A549 (cell line): Measurements from ENCODE around the gene HSD17B13. TPM values are rescaled to one million over a fixed set of nuclear protein-coding genes. Genes with fewer than 3 reads are reported as not detected.

Experiments
- ATAC-seq, 2 experiments: fragments of 200-7000 bp in 1 of 2; fragments of >200 bp in 1 of 2; cut with Nextera tagmentation in 1 of 2; cut with Tn5 transposase in 1 of 2; 3 replicates each; pipeline versions ENCODE4 v1.8.0 to v1.9.1; 2018 to 2020; ENCODE audit warnings: mild to moderate bottlenecking in 1 of 2, moderate library complexity in 1 of 2
- CTCF ChIA-PET: fragments of 300-600 bp; sonication (Branson Sonifier 250); formaldehyde crosslinking; extraction: SDS; loops from one replicate; lab custom pipeline; 2021; ENCODE audit warnings: antibody characterized with exemption, inconsistent platforms; lab: Yijun Ruan, JAX
- POLR2A ChIA-PET: fragments of 350-600 bp; formaldehyde crosslinking; extraction: SDS; loops from one replicate; lab custom pipeline; 2021; ENCODE audit warnings: antibody characterized with exemption, inconsistent platforms; lab: Yijun Ruan, JAX
- DNase-seq, 2 experiments: peaks; one replicate each; pipeline versions ENCODE4 v3.0.0 to v3.0.0-alpha.2; 2011 to 2016; ENCODE audit warnings: low read depth in 1 of 2, low spot score in 1 of 2
- FAIRE-seq: peaks from 2 replicates; lab custom pipeline; 2011; peaks lifted over from hg19 to GRCh38; lab: Jason Lieb, UNC
- H3K27ac ChIP-seq, 2 experiments: fragments of >200 bp; sonication (Bioruptor Twin); formaldehyde crosslinking; 3 replicates each; pipeline ENCODE4 v1.5.1; 2016 to 2017
- H3K4me1 ChIP-seq: fragments of >200 bp; sonication (Bioruptor Twin); formaldehyde crosslinking; 3 replicates; pipeline ENCODE4 v1.6.1; 2016
- H3K4me2 ChIP-seq: fragments of >200 bp; sonication (Bioruptor Twin); formaldehyde crosslinking; 3 replicates; pipeline ENCODE4 v1.6.1; 2016
- H3K4me3 ChIP-seq: fragments of >200 bp; sonication (Bioruptor Twin); formaldehyde crosslinking; 3 replicates; pipeline ENCODE4 v1.5.1; 2016
- H3K9me3 ChIP-seq: fragments of >200 bp; sonication (Bioruptor Twin); formaldehyde crosslinking; 3 replicates; pipeline ENCODE4 v1.6.1; 2016
- BCL3 ChIP-seq: fragments of >200 bp; sonication (Bioruptor Twin); formaldehyde crosslinking; IDR thresholded peaks from 3 replicates; pipeline ENCODE4 v1.6.1; 2016
- CBX8 ChIP-seq: fragments of 200-600 bp; sonication (generic); IDR thresholded peaks from 2 replicates; pipeline ENCODE4 v1.6.1; 2016
- CEBPB ChIP-seq, 2 experiments: fragments of >200 bp in 1 of 2; sonication (Bioruptor Twin) in 1 of 2; formaldehyde crosslinking in 1 of 2; IDR thresholded peaks; 2 replicates each; pipeline ENCODE4 v1.6.1; 2012 to 2016
- E2F6 ChIP-seq: IDR thresholded peaks from 2 replicates; pipeline ENCODE4 v1.6.1; 2012; ENCODE audit warnings: low read depth, borderline replicate concordance
- EHMT2 ChIP-seq: fragments of 200-600 bp; sonication (generic); IDR thresholded peaks from 2 replicates; pipeline ENCODE4 v1.6.1; 2016; ENCODE audit warnings: antibody characterized with exemption, low read depth, mild to moderate bottlenecking, moderate library complexity
- ESRRA ChIP-seq: fragments of 150-350 bp; IDR thresholded peaks from 2 replicates; pipeline ENCODE4 v1.6.1; 2014; ENCODE audit warnings: mild to moderate bottlenecking, low read length, borderline replicate concordance
- FOSB ChIP-seq: fragments of 250-450 bp; sonication (Bioruptor Pico); IDR thresholded peaks from 2 replicates; pipeline ENCODE4 v1.5.0; 2020; ENCODE audit warnings: mild to moderate bottlenecking, moderate library complexity
- FOSL2 ChIP-seq, 2 experiments: fragments of 450-650 bp in 1 of 2; fragments of >200 bp in 1 of 2; sonication (Bioruptor Twin) in 1 of 2; formaldehyde crosslinking; IDR thresholded peaks; 2 replicates each; pipeline versions ENCODE4 v1.5.0 to v1.6.1; 2016 to 2020; ENCODE audit warnings: mild to moderate bottlenecking in 1 of 2, moderate library complexity in 1 of 2
- FOXS1 ChIP-seq: fragments of 250-450 bp; sonication (Bioruptor Pico); IDR thresholded peaks from 2 replicates; pipeline ENCODE4 v1.5.0; 2020; ENCODE audit warnings: mild to moderate bottlenecking, moderate library complexity
- HDAC2 ChIP-seq: fragments of 200-600 bp; sonication (generic); IDR thresholded peaks from 2 replicates; pipeline ENCODE4 v1.6.1; 2016
- HEYL ChIP-seq: fragments of 250-450 bp; sonication (Bioruptor Pico); IDR thresholded peaks from 2 replicates; pipeline ENCODE4 v1.8.0; 2021; ENCODE audit warnings: mild to moderate bottlenecking, moderate library complexity
- HOXA7 ChIP-seq: fragments of 250-450 bp; sonication (Bioruptor Pico); IDR thresholded peaks from 2 replicates; pipeline ENCODE4 v1.5.0; 2020; ENCODE audit warnings: mild to moderate bottlenecking, moderate library complexity
- HOXB13 ChIP-seq: fragments of 250-450 bp; sonication (Bioruptor Pico); IDR thresholded peaks from 2 replicates; pipeline ENCODE4 v1.5.0; 2020; ENCODE audit warnings: low read depth, mild to moderate bottlenecking, moderate library complexity
- JUNB ChIP-seq: fragments of >200 bp; sonication (Bioruptor Twin); formaldehyde crosslinking; IDR thresholded peaks from 2 replicates; pipeline ENCODE4 v1.6.1; 2016
- KDM5A ChIP-seq: fragments of 200-600 bp; sonication (generic); IDR thresholded peaks from 2 replicates; pipeline ENCODE4 v1.6.1; 2016; ENCODE audit warnings: antibody characterized with exemption, mild to moderate bottlenecking
- MAFK ChIP-seq: fragments of 450-650 bp; IDR thresholded peaks from 2 replicates; pipeline ENCODE4 v1.6.1; 2014; ENCODE audit not compliant: partially characterized antibody
- MAX ChIP-seq: IDR thresholded peaks from 2 replicates; pipeline ENCODE4 v1.6.1; 2012
- MYC ChIP-seq: IDR thresholded peaks from 2 replicates; pipeline ENCODE4 v1.6.1; 2012; ENCODE audit warnings: mild to moderate bottlenecking, inconsistent platforms, low read length, improper control_type of control experiment, borderline replicate concordance
- PBX3 ChIP-seq: IDR thresholded peaks from 2 replicates; pipeline ENCODE4 v1.6.1; 2012
- PHF8 ChIP-seq: fragments of 200-600 bp; sonication (generic); IDR thresholded peaks from 2 replicates; pipeline ENCODE4 v1.6.1; 2016; ENCODE audit warnings: low read depth, mild to moderate bottlenecking, antibody characterized with exemption, moderate library complexity, borderline replicate concordance
- RCOR1 ChIP-seq: fragments of 150-350 bp; IDR thresholded peaks from 2 replicates; pipeline ENCODE4 v1.6.1; 2014; ENCODE audit warnings: antibody characterized with exemption, low read length, low read depth
- SMC3 ChIP-seq: fragments of >200 bp; sonication (Bioruptor Twin); formaldehyde crosslinking; IDR thresholded peaks from 3 replicates; pipeline ENCODE4 v1.6.1; 2018; ENCODE audit warnings: inconsistent platforms
- TP53 ChIP-seq: fragments of 250-450 bp; sonication (Bioruptor Pico); IDR thresholded peaks from 2 replicates; pipeline ENCODE4 v1.5.0; 2021; ENCODE audit warnings: mild to moderate bottlenecking, moderate library complexity
- USF2 ChIP-seq: fragments of 450-650 bp; IDR thresholded peaks from 2 replicates; pipeline ENCODE4 v1.6.1; 2014; ENCODE audit warnings: antibody characterized with exemption
- ZC3H11A ChIP-seq: fragments of 450-650 bp; IDR thresholded peaks from 2 replicates; pipeline ENCODE4 v1.6.1; 2014; ENCODE audit warnings: antibody characterized with exemption, mild to moderate bottlenecking
- ZFP36 ChIP-seq: fragments of 450-650 bp; IDR thresholded peaks from 2 replicates; pipeline ENCODE4 v1.6.1; 2014; ENCODE audit warnings: borderline replicate concordance; ENCODE audit not compliant: partially characterized antibody
- WGBS: methylation state at CpG from one replicate; pipeline ENCODE4 v1.1.6; 2017; ENCODE audit errors: missing lambda C conversion rate; 5-methylcytosine and 5-hydroxymethylcytosine counted together
- polyA plus RNA-seq, 4 experiments: library from polyadenylated mRNA; depleted of rRNA in 3 of 4; stranded (reverse); fragments of >200 nt; fragmentation: RNase III in 1 of 4; extraction: RNeasy Plus Mini Kit Qiagen cat#74134 plus additional on column Dnase treatment in 1 of 4; gene quantifications; 2 replicates in 3 of 4; 3 replicates in 1 of 4; pipeline ENCODE4 v1.2.3, GENCODE V29; 2011 to 2017

The HSD17B13 gene
- polyA plus RNA-seq, 2 of the 4 experiments (the other 2 are of a cell fraction), result 0.08 to 0.30 TPM

- ChIA-PET CTCF (interaction anchor here (0.8 kb wide), 1 partner anchor 187 kb away, joined by 3 read pairs; no protein-coding TSS in a partner anchor), POLR2A (no interaction called here)
- DNase-seq (no peak), ATAC-seq (no peak), FAIRE-seq (no peak)
- Histone ChIP-seq H3K27ac (no peak overlapping the region), H3K4me2 (no peak overlapping the region), H3K4me3 (no peak overlapping the region), H3K4me1 (no peaks in the 10 kb centered on the region), H3K9me3 (no peaks in the 10 kb centered on the region)
- TF ChIP-seq HOXB13 (CRISPR knock-in tag), result no peak
- no peak for TF ChIP-seq BCL3
- TF ChIP-seq FOXS1, result no peak
- TF ChIP-seq EHMT2, result no peak
- TF ChIP-seq HEYL (CRISPR knock-in tag), result no peak
- TF ChIP-seq ESRRA, result no peak
- no peak for TF ChIP-seq SMC3
- no peak for TF ChIP-seq FOSL2 (IDR thresholded peaks at IDR 0.05)
- no peak for TF ChIP-seq FOSL2 (CRISPR knock-in tag; IDR thresholded peaks at IDR 0.05)
- TF ChIP-seq HDAC2, result no peak
- no peak for TF ChIP-seq PBX3
- no peak for TF ChIP-seq FOSB
- TF ChIP-seq ZFP36, result no peak
- 88% methylated on average over 4 of the region's 4 CpGs for WGBS
Measured at GRCh38 chr4:87310691-87311335, 11.9 kb downstream of the HSD17B13 start.

- no peaks in the 10 kb centered on the region for H3K9me3 ChIP-seq
- DNase-seq, result no peak
- 82% methylated on average over 2 of the region's 2 CpGs for WGBS
- H3K27ac ChIP-seq, result no peak overlapping the region
- POLR2A ChIA-PET, result no interaction called here
- no peak overlapping the region for H3K4me3 ChIP-seq
- TF ChIP-seq PHF8, result no peak
- no peak for TF ChIP-seq MAFK
- TF ChIP-seq KDM5A, result no peak
- TF ChIP-seq CBX8, result no peak
- no peak for TF ChIP-seq EHMT2
- TF ChIP-seq JUNB, result no peak
- no peak for TF ChIP-seq FOXS1
- no peak for TF ChIP-seq RCOR1
- no peak for TF ChIP-seq HOXA7 (CRISPR knock-in tag)
- no peak for TF ChIP-seq ZC3H11A
- TF ChIP-seq CEBPB (IDR thresholded peaks at IDR 0.05), result no peak
- no peak for TF ChIP-seq MYC
- CTCF ChIA-PET, result no interaction called here
- FAIRE-seq, result no peak
- ATAC-seq, result no peak
- H3K4me2 ChIP-seq, result no peak overlapping the region
- peaks cover 5% of the 10 kb centered on the region; the same call in 2 of the 3 replicates for H3K4me1 ChIP-seq
Measured at GRCh38 chr4:87309625-87310024, 13.1 kb downstream of the HSD17B13 start.

- ATAC-seq, result no peak
- Histone ChIP-seq H3K4me1 (peaks cover 10% of the 10 kb centered on the region; the same call in 2 of the 3 replicates), H3K9me3 (no peaks in the 10 kb centered on the region), H3K4me2 (peak overlapping the region; percentile 62), H3K27ac (no peak overlapping the region), H3K4me3 (no peak overlapping the region)
- DNase-seq, result no peak
- FAIRE-seq, result no peak
- 95% methylated on average over 1 of the region's 1 CpG for WGBS
- ChIA-PET CTCF (interaction anchor here (0.6 kb wide), 2 partner anchors 295 to 810 kb away, joined by 3 to 5 read pairs; no protein-coding TSS in a partner anchor), POLR2A (no interaction called here)
- TF ChIP-seq MAFK (no peak), MAX (no peak), FOXS1 (no peak), KDM5A (no peak), TP53 (CRISPR knock-in tag) (no peak), HOXB13 (CRISPR knock-in tag) (no peak), ZC3H11A (no peak), BCL3 (no peak), USF2 (no peak), CEBPB (IDR thresholded peaks at IDR 0.05) (no peak), CBX8 (no peak), E2F6 (no peak)
Measured at GRCh38 chr4:87306056-87306455, 16.6 kb downstream of the HSD17B13 start.
